Astrocyte (in vitro differentiated cells and primary cell): ENCODE measurements around the gene MRGPRF. TPM values are rescaled to one million over a fixed set of nuclear protein-coding genes. Genes with fewer than 3 reads are reported as not detected.

ENCODE experiments used
- DNase-seq: peaks from one replicate; pipeline ENCODE4 v3.0.0-alpha.2; 2010; ENCODE audit warnings: low read depth
- FAIRE-seq: peaks from 2 replicates; lab custom pipeline; 2011; peaks lifted over from hg19 to GRCh38; lab: Jason Lieb, UNC
- H2AFZ ChIP-seq: 2 replicates; pipeline ENCODE4 v1.6.0; 2012; ENCODE audit warnings: low read depth, low read length, inconsistent platforms
- H3K27ac ChIP-seq: 2 replicates; pipeline ENCODE4 v1.5.1; 2011; ENCODE audit warnings: low read depth, low read length, inconsistent platforms
- H3K27me3 ChIP-seq: 2 replicates; pipeline ENCODE4 v1.6.0; 2011; ENCODE audit warnings: low read length, inconsistent platforms; ENCODE audit not compliant: insufficient read depth
- H3K36me3 ChIP-seq: 2 replicates; pipeline ENCODE4 v1.5.1; 2011; ENCODE audit warnings: low read length, inconsistent platforms; ENCODE audit not compliant: insufficient read depth
- H3K4me1 ChIP-seq: 2 replicates; pipeline ENCODE4 v1.5.1; 2011; ENCODE audit warnings: low read length, inconsistent platforms; ENCODE audit not compliant: insufficient read depth
- H3K4me2 ChIP-seq: 2 replicates; pipeline ENCODE4 v1.6.0; 2012; ENCODE audit warnings: low read length, inconsistent platforms
- H3K4me3 ChIP-seq: 2 replicates; pipeline ENCODE4 v1.5.1; 2011; ENCODE audit warnings: low read depth, mild to moderate bottlenecking, low read length, inconsistent platforms; ENCODE audit not compliant: insufficient read depth
- H3K79me2 ChIP-seq: 2 replicates; pipeline ENCODE4 v1.6.0; 2012; ENCODE audit warnings: mild to moderate bottlenecking, low read length, inconsistent platforms; ENCODE audit not compliant: insufficient read depth
- H3K9ac ChIP-seq: 2 replicates; pipeline ENCODE4 v1.6.0; 2012; ENCODE audit warnings: mild to moderate bottlenecking, low read length, inconsistent platforms
- H3K9me3 ChIP-seq: 2 replicates; pipeline ENCODE4 v1.5.1; 2012; ENCODE audit warnings: low read depth, mild to moderate bottlenecking, low read length, inconsistent platforms; ENCODE audit not compliant: insufficient read depth
- H4K20me1 ChIP-seq: 2 replicates; pipeline ENCODE4 v1.6.0; 2012; ENCODE audit warnings: low read length, inconsistent platforms; ENCODE audit not compliant: insufficient read depth
- H3K27ac Mint-ChIP-seq: one replicate; pipeline ENCODE4 v1.8.0; 2021; ENCODE audit warnings: mild to moderate bottlenecking, mixed read lengths; ENCODE audit not compliant: unreplicated experiment
- H3K27me3 Mint-ChIP-seq: one replicate; pipeline ENCODE4 v1.8.0; 2021; ENCODE audit warnings: low read depth, mixed read lengths; ENCODE audit not compliant: unreplicated experiment
- H3K36me3 Mint-ChIP-seq: one replicate; pipeline ENCODE4 v1.8.0; 2021; ENCODE audit warnings: low read depth, mixed read lengths; ENCODE audit not compliant: unreplicated experiment
- H3K4me1 Mint-ChIP-seq: one replicate; pipeline ENCODE4 v1.8.0; 2021; ENCODE audit warnings: low read depth, mixed read lengths; ENCODE audit not compliant: unreplicated experiment
- H3K4me3 Mint-ChIP-seq: one replicate; pipeline ENCODE4 v1.8.0; 2021; ENCODE audit warnings: mild to moderate bottlenecking, moderate library complexity, mixed read lengths; ENCODE audit not compliant: unreplicated experiment
- H3K9me3 Mint-ChIP-seq: one replicate; pipeline ENCODE4 v1.8.0; 2021; ENCODE audit warnings: mild to moderate bottlenecking, mixed read lengths; ENCODE audit not compliant: unreplicated experiment
- EZH2 ChIP-seq: IDR thresholded peaks from 2 replicates; pipeline ENCODE4 v1.6.1; 2012; ENCODE audit warnings: mild to moderate bottlenecking, low read length, inconsistent platforms; ENCODE audit not compliant: insufficient read depth
- total RNA-seq: library from RNA; stranded (reverse); gene quantifications from 2 replicates; pipeline ENCODE4 v1.2.1, GENCODE V29; 2021
- TF ChIP-seq, protein P1 (sequence below): IDR thresholded peaks from 2 replicates; pipeline ENCODE4 v1.5.1; 2011; ENCODE audit warnings: low read depth, mild to moderate bottlenecking, inconsistent platforms, low read length, moderate library complexity; ENCODE audit not compliant: insufficient read depth

Gene MRGPRF
- total RNA-seq, 1 donor from 2014 or later = 4.1 TPM

DNA sequence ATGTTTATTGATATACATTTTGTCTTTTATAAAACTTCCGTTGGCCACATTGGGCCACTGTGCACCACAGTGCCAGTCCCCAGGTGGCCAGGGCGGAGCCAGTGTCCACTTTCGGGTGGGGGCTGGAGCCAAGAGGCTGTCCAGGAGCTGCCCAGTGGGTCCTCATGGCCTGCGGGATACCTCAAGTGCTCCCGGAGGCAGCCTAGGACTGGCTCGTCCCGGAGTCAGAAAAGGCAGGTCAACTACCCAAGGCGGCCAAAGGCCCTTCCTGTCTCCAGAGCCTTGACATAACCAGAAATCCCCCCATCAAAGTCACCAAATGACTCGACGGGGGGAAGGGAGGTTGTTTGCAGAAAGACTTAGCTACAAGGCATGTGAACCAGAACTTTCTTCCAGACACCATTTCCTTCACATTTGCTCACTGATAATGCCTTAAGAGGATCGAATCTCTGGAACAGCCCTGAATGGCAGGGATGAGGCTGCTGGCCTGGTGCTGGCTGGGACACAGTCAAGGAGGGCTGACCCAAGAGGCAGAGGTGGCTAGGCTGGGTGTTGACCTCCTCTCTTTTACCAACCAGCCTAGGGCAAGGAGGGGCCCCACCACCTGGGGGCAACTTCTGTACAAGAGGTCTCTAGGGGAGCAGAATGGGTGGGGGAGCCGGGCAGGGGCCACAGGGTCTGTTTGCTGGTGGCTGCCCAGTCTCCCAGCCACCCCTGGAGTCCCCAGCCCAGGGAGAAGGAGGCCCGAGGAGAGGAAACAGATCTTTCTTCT, 8.4 kb downstream of the MRGPRF start:
- Histone ChIP-seq H3K27me3 (no peaks in the 10 kb centered on the region), H3K27ac (no peak overlapping the region), H4K20me1 (no peaks in the 10 kb centered on the region), H3K9me3 (no peaks in the 10 kb centered on the region), H3K9ac (no peak overlapping the region), H3K36me3 (no peaks in the 10 kb centered on the region), H2AFZ (no peak overlapping the region), H3K4me2 (no peak overlapping the region), H3K79me2 (no peaks in the 10 kb centered on the region), H3K4me3 (no peak overlapping the region), H3K4me1 (peaks cover 31% of the 10 kb centered on the region)
- no peak for TF ChIP-seq EZH2
- TF ChIP-seq, protein P1, sequence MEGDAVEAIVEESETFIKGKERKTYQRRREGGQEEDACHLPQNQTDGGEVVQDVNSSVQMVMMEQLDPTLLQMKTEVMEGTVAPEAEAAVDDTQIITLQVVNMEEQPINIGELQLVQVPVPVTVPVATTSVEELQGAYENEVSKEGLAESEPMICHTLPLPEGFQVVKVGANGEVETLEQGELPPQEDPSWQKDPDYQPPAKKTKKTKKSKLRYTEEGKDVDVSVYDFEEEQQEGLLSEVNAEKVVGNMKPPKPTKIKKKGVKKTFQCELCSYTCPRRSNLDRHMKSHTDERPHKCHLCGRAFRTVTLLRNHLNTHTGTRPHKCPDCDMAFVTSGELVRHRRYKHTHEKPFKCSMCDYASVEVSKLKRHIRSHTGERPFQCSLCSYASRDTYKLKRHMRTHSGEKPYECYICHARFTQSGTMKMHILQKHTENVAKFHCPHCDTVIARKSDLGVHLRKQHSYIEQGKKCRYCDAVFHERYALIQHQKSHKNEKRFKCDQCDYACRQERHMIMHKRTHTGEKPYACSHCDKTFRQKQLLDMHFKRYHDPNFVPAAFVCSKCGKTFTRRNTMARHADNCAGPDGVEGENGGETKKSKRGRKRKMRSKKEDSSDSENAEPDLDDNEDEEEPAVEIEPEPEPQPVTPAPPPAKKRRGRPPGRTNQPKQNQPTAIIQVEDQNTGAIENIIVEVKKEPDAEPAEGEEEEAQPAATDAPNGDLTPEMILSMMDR = no peak
- H3K4me3 Mint-ChIP-seq = no peak overlapping the region
- peaks cover 2% of the 10 kb centered on the region for H3K9me3 Mint-ChIP-seq
- DNase-seq = no peak
- peaks cover 19% of the 10 kb centered on the region for H3K4me1 Mint-ChIP-seq
- no peak for FAIRE-seq
- no peaks in the 10 kb centered on the region for H3K36me3 Mint-ChIP-seq
- no peak overlapping the region for H3K27ac Mint-ChIP-seq
- H3K27me3 Mint-ChIP-seq = peaks cover 10% of the 10 kb centered on the region

DNA sequence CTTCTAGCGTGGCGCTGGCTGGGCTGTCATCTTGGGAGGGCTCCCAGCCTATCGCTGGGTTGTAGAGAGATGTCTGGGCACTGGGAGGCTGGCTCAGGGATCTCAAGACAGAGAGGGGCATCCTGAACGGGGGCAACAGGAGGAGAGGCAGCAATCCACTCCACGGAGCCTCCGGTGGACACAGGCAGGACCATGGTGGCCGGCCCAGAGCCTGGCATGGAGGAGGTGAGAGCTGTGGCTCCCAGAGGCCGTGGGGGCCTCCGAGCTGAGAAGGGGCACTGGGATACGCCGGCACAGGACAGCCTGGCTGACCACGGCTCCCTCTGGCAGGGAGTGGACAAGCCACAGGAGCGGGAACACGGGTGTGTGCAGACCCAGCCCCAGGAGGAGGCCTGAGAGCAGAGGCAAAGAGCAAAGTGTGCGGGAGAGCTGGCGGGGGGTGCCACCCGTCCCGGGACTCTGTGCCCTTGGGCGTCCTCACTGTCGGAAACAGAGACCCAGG, 9.1 kb downstream of the MRGPRF start:
- Histone ChIP-seq H3K4me1 (peaks cover 24% of the 10 kb centered on the region), H3K9me3 (no peaks in the 10 kb centered on the region), H3K4me3 (no peak overlapping the region), H4K20me1 (no peaks in the 10 kb centered on the region), H2AFZ (no peak overlapping the region), H3K4me2 (no peak overlapping the region), H3K36me3 (no peaks in the 10 kb centered on the region), H3K27ac (no peak overlapping the region), H3K27me3 (no peaks in the 10 kb centered on the region), H3K9ac (no peak overlapping the region), H3K79me2 (no peaks in the 10 kb centered on the region)
- H3K9me3 Mint-ChIP-seq = peaks cover 2% of the 10 kb centered on the region
- DNase-seq = no peak
- peaks cover 15% of the 10 kb centered on the region for H3K4me1 Mint-ChIP-seq
- no peak for TF ChIP-seq EZH2
- peaks cover 14% of the 10 kb centered on the region for H3K27me3 Mint-ChIP-seq
- no peak overlapping the region for H3K27ac Mint-ChIP-seq
- H3K4me3 Mint-ChIP-seq = no peak overlapping the region
- H3K36me3 Mint-ChIP-seq = no peaks in the 10 kb centered on the region
- FAIRE-seq = no peak

DNA sequence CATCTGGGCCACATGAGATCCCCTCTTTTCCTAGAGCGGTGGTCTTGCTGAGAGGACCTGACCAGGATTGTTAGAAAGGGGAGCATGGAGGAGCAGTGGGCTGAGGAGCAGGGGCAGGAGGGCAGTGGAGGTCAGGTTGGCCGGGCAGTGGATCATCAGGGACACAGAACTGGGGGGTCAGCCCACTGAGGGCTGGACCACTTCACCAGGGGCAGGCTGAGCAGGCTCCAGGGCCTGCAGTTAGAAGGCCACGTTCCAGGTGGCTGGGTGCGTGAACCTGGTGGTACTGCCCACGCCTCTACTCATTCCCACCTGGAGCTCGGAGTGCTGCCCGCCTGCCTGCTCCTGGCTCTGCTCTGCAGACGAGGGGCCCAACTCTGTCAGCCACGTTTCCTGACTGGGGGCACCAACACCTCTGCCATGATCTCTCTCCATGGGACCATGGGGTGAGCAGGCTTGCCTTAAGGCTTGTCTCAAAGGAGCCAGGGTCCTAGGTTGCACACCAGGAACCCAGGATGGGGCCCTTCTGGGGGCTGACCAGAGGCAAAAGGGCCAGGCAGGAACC, 9.7 kb downstream of the MRGPRF start:
- Histone ChIP-seq H3K9me3 (no peaks in the 10 kb centered on the region), H3K4me2 (no peak overlapping the region), H3K4me3 (no peak overlapping the region), H2AFZ (no peak overlapping the region), H3K9ac (no peak overlapping the region), H3K27me3 (no peaks in the 10 kb centered on the region), H3K79me2 (no peaks in the 10 kb centered on the region), H3K27ac (no peak overlapping the region), H4K20me1 (no peaks in the 10 kb centered on the region), H3K4me1 (peaks cover 20% of the 10 kb centered on the region), H3K36me3 (no peaks in the 10 kb centered on the region)
- Mint-ChIP-seq H3K27ac (no peak overlapping the region), H3K4me3 (no peak overlapping the region), H3K9me3 (peaks cover 2% of the 10 kb centered on the region), H3K36me3 (no peaks in the 10 kb centered on the region), H3K27me3 (peaks cover 15% of the 10 kb centered on the region), H3K4me1 (peaks cover 12% of the 10 kb centered on the region)
- FAIRE-seq (no peak), DNase-seq (no peak)
- no peak for TF ChIP-seq EZH2
- TF ChIP-seq, protein P1 = no peak
